ENCODE data around the gene EFNB2.

The EFNB2 gene

GRCh38 chr13:106472621-106473020, 62.8 kb downstream of the EFNB2 start:
- Histone ChIP-seq H3K36me3 (ENCODE audit: control insufficient read depth in 2 of 2, insufficient read depth in 1 of 2, low read length in 2 of 2) (no peaks in the 10 kb centered on the region), H3K4me1 (ENCODE audit: control insufficient read depth, insufficient read depth, low read length) (0 out of 2 replicates have a peak, but pooled peaks cover 2% of the 10 kb centered on the region), H3K4me3 (ENCODE audit: low read depth, low read length) (no peak overlapping the region), H3K9me3 (ENCODE audit: control insufficient read depth, insufficient read depth, low read depth, low read length) (no peaks in the 10 kb centered on the region), H3K27ac (ENCODE audit: extremely low read depth, low read depth, low read length) (no peak overlapping the region; the same call in 1 of the 2 replicates)
- no peak for TF ChIP-seq ZNF518A (tag by site-specific recombination; conservative IDR thresholded peaks at IDR 0.05; ENCODE audit: low read depth)
- TF ChIP-seq ZBTB20 (tag by site-specific recombination; IDR thresholded peaks at IDR 0.05), result peak; percentile 43; the same call in 1 of the 2 replicates
- ChIA-PET CTCF (interaction anchor here (1.4 kb wide), 1 partner anchor 58 kb away, joined by 4 read pairs; no protein-coding TSS in a partner anchor), POLR2A (interaction anchor here (0.5 to 1.4 kb wide), 2 partner anchors 59 to 95 kb away, joined by 4 read pairs; partner anchors contain the start of gene ARGLU1)

GRCh38 chr13:106471957-106472543, 63.4 kb downstream of the EFNB2 start:
- Histone ChIP-seq H3K4me1 (ENCODE audit: control insufficient read depth, insufficient read depth, low read length) (0 out of 2 replicates have a peak, but pooled peaks cover 2% of the 10 kb centered on the region), H3K4me3 (ENCODE audit: low read depth, low read length) (peak overlapping the region; percentile 17), H3K9me3 (ENCODE audit: control insufficient read depth, insufficient read depth, low read depth, low read length) (no peaks in the 10 kb centered on the region), H3K36me3 (ENCODE audit: control insufficient read depth in 2 of 2, insufficient read depth in 1 of 2, low read length in 2 of 2) (no peaks in the 10 kb centered on the region), H3K27ac (ENCODE audit: extremely low read depth, low read depth, low read length) (peak overlapping the region; percentile 34; the same call in 1 of the 2 replicates)
- ChIA-PET CTCF (interaction anchor here (1.4 kb wide), 1 partner anchor 59 kb away, joined by 4 read pairs; no protein-coding TSS in a partner anchor), POLR2A (interaction anchor here (0.5 to 1.4 kb wide), 2 partner anchors 59 to 96 kb away, joined by 4 read pairs; partner anchors contain the start of gene ARGLU1)
- TF ChIP-seq ZNF654 (tag by site-specific recombination; IDR thresholded peaks at IDR 0.05; ENCODE audit: low read depth) (no peak), SETDB1 (IDR thresholded peaks at IDR 0.05; ENCODE audit: insufficient read length, low read length) (no peak), ZNF223 (tag by site-specific recombination; IDR thresholded peaks at IDR 0.05) (no peak), ZNF24 (tag by site-specific recombination; IDR thresholded peaks at IDR 0.05) (no peak), ZBTB7A (tag by site-specific recombination; IDR thresholded peaks at IDR 0.05; ENCODE audit: low read depth) (no peak), ZNF350 (tag by site-specific recombination; IDR thresholded peaks at IDR 0.05) (no peak), ZBTB17 (tag by site-specific recombination; IDR thresholded peaks at IDR 0.05) (peak; percentile 92), ZFP69B (tag by site-specific recombination; IDR thresholded peaks at IDR 0.05) (0 out of 2 replicates have a peak, but pooled peaks have one; percentile 20), ZNF366 (tag by site-specific recombination; conservative IDR thresholded peaks at IDR 0.05) (0 out of 2 replicates have a peak, but pooled peaks have one; percentile 17), ZNF214 (tag by site-specific recombination; IDR thresholded peaks at IDR 0.05; ENCODE audit: borderline replicate concordance) (no peak), ZNF10 (tag by site-specific recombination; IDR thresholded peaks at IDR 0.05) (no peak), ZNF292 (tag by site-specific recombination; IDR thresholded peaks at IDR 0.05; ENCODE audit: borderline replicate concordance, low read depth) (no peak), ZNF580 (tag by site-specific recombination; IDR thresholded peaks at IDR 0.05) (no peak), ZNF571 (tag by site-specific recombination; IDR thresholded peaks at IDR 0.05) (no peak), ZNF2 (tag by site-specific recombination; IDR thresholded peaks at IDR 0.05) (no peak), ZNF660 (tag by site-specific recombination; IDR thresholded peaks at IDR 0.05) (0 out of 2 replicates have a peak, but pooled peaks have one; percentile 58), ZNF558 (tag by site-specific recombination; IDR thresholded peaks at IDR 0.05) (no peak), BCL6B (tag by site-specific recombination; IDR thresholded peaks at IDR 0.05) (peak; percentile 81), CTCF (tag by site-specific recombination; IDR thresholded peaks at IDR 0.05) (no peak), KLF1 (tag by site-specific recombination; IDR thresholded peaks at IDR 0.05) (peak; percentile 60), GLI2 (tag by site-specific recombination; IDR thresholded peaks at IDR 0.05; ENCODE audit: borderline replicate concordance, low read depth) (no peak), REPIN1 (tag by site-specific recombination; IDR thresholded peaks at IDR 0.05; ENCODE audit: low read depth) (no peak)
